Stimulated activated CD8-positive, alpha-beta memory T cell treated with anti-CD3 and anti-CD28 coated beads, Interleukin-7, amount 100 ng/mL, for 1 hour (primary cell): ENCODE measurements around the gene KHNYN.

Experiments used
- DNase-seq, 2 donors: peaks; one replicate each; pipeline ENCODE4 v3.0.0-alpha.2; 2020; ENCODE audit warnings: low read depth in 2 of 2

Gene KHNYN

GRCh38 chr14:24422694-24423601, 6.8 kb upstream of the KHNYN start:
- DNase-seq = no peak

- no peak for DNase-seq
Measured at GRCh38 chr14:24425704-24426103, 4.0 kb upstream of the KHNYN start.

- DNase-seq = no peak
Measured at GRCh38 chr14:24426150-24426911, 3.4 kb upstream of the KHNYN start.

- no peak for DNase-seq
Measured at GRCh38 chr14:24426912-24427536, 2.7 kb upstream of the KHNYN start.

- DNase-seq = no peak
Measured at GRCh38 chr14:24427537-24428508, 1.9 kb upstream of the KHNYN start.

GRCh38 chr14:24428628-24429394, 943 bp upstream of the KHNYN start:
- no peak for DNase-seq

- DNase-seq = no peak
Measured at GRCh38 chr14:24430143-24430681, 458 bp downstream of the KHNYN start.

GRCh38 chr14:24430682-24431568, 1.2 kb downstream of the KHNYN start:
- DNase-seq = peak in 1 of 2 donors; percentile 25

GRCh38 chr14:24431569-24432258, 2.0 kb downstream of the KHNYN start:
- peak; percentile 68 to 82 for DNase-seq

- no peak for DNase-seq
Measured at GRCh38 chr14:24432259-24433131, 2.7 kb downstream of the KHNYN start.

GRCh38 chr14:24434036-24434435, 4.3 kb downstream of the KHNYN start:
- DNase-seq = no peak

- DNase-seq = no peak
Measured at GRCh38 chr14:24434676-24435075, 4.9 kb downstream of the KHNYN start.

- DNase-seq = no peak
Measured at GRCh38 chr14:24435192-24435810, 5.5 kb downstream of the KHNYN start.

GRCh38 chr14:24435998-24436354, 6.2 kb downstream of the KHNYN start:
- DNase-seq = no peak

- DNase-seq = no peak
Measured at GRCh38 chr14:24436355-24437019, 6.7 kb downstream of the KHNYN start.

GRCh38 chr14:24437020-24437735, 7.4 kb downstream of the KHNYN start:
- no peak for DNase-seq
